Panc1 (cell line): ENCODE results near the gene DYNLL2.
"Not testable (repeated sequence)": the region's sequence is repeated elsewhere in the genome, so short reads cannot be mapped to it uniquely, and the experiment has no call there.

Source experiments
- TCF7L2 ChIP-seq: IDR thresholded peaks from 2 replicates; pipeline ENCODE4 v1.6.1; 2011; ENCODE audit warnings: mild to moderate bottlenecking, low read depth, low read length, inconsistent platforms
- TF ChIP-seq, protein P1 (sequence below): fragments of 450-650 bp; IDR thresholded peaks from 2 replicates; pipeline ENCODE4 v1.5.1; 2017; ENCODE audit warnings: mild to moderate bottlenecking

DNA sequence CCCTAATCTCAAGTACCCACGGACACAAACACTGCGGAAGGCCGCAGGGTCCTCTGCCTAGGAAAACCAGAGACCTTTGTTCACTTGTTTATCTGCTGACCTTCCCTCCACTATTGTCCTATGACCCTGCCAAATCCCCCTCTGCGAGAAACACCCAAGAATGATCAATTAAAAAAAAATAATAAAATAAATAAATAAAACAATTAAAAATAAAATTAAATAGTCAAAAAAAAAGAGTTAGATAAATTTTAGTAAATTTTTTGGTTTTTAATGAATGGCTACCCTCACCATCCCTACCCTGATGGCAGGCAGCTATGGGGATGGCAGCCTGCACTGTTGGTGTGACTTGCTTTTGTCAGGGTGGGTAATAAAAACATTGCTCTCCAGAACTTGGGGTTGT is 60.1 kb downstream of the DYNLL2 start:
- TF ChIP-seq, protein P1, sequence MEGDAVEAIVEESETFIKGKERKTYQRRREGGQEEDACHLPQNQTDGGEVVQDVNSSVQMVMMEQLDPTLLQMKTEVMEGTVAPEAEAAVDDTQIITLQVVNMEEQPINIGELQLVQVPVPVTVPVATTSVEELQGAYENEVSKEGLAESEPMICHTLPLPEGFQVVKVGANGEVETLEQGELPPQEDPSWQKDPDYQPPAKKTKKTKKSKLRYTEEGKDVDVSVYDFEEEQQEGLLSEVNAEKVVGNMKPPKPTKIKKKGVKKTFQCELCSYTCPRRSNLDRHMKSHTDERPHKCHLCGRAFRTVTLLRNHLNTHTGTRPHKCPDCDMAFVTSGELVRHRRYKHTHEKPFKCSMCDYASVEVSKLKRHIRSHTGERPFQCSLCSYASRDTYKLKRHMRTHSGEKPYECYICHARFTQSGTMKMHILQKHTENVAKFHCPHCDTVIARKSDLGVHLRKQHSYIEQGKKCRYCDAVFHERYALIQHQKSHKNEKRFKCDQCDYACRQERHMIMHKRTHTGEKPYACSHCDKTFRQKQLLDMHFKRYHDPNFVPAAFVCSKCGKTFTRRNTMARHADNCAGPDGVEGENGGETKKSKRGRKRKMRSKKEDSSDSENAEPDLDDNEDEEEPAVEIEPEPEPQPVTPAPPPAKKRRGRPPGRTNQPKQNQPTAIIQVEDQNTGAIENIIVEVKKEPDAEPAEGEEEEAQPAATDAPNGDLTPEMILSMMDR = not testable (repeated sequence)
- not testable (repeated sequence) for TF ChIP-seq TCF7L2
